Superior temporal gyrus (tissue), 1 donor: ENCODE results near the gene FAM83B.
"Not testable (repeated sequence)": the region's sequence is repeated elsewhere in the genome, so short reads cannot be mapped to it uniquely, and the experiment has no call there.

Experiments used
- DNase-seq: peaks from one replicate; pipeline ENCODE4 v3.0.0-alpha.2; 2016; ENCODE audit errors: extremely low spot score

Gene FAM83B

DNA sequence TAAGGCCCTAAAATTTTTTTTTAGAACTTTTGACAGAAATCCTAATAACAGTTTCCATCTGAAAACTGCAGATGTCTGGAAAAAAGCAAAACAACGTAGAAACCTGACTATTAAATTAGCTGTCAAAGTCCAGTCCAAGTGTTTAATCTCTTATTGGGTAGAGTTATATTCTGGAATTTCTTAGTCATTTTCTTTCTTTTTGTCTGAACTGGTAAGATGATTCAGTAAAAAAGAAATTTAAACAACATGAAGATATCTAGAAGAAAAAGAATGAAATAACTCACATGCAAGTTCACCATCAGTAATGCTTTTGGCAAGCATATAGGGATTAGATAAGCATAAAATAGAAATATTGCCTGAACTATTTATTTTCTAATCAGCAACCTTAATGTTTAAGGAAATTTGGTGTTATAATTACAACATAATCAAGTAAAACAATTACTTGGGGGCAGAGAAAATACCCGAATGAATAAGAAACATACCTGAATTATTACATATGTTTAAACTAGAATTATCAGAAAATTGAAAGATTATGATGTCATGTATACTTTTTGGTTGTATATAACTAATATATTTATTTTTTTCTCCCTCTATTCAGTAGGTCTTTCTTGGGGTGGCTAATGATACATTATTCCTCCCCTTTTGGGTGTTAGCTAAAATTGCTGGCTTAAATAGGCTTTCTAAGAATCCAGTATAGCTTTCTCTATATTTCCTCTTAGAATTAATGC lies 51.1 kb downstream of the FAM83B start:
- DNase-seq = no peak

- no peak for DNase-seq
Observed at GRCh38 chr6:54898767-54899166, 52.2 kb downstream of the FAM83B start.

DNA sequence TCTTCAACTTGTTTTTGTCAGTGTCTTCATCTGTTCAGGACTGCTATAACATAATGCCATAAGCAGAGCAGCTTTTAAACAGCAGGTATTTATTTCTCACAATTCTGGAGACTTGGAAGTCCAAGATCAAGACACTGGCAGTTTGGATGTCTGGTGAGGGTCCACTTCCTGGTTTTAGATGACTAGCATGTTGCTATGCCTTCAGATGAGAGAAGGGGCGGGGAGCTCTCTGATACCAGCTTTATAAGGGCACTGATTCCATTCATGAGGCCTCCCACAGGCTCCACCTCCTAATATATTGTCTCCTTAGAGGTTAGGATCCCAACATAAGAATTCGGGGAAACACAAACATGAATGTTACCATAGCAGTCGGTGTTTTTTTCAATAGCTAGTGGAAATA lies 52.9 kb downstream of the FAM83B start:
- DNase-seq = no peak

DNA sequence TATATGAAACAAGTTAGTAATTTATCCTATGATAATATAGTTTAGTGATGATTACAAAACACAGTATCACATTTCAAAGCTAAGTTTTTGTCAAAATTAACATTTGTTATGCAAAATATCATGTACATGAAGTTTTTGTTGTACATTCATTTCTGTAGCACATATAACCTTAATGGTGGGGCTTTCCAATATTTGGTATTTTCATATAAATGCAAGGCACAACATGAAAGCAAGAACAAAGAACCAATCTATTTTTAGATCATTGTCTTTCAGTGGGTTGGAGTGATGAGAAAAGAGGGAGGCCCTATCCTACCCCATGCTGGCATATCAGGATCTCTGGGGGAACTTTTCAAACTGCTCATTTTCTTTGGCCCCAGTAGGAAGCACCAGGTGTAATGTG lies 53.4 kb downstream of the FAM83B start:
- no peak for DNase-seq

- DNase-seq = no peak
Observed at GRCh38 chr6:54900666-54901065, 54.1 kb downstream of the FAM83B start.

- no peak for DNase-seq
Observed at GRCh38 chr6:54903884-54904283, 57.3 kb downstream of the FAM83B start.

DNA sequence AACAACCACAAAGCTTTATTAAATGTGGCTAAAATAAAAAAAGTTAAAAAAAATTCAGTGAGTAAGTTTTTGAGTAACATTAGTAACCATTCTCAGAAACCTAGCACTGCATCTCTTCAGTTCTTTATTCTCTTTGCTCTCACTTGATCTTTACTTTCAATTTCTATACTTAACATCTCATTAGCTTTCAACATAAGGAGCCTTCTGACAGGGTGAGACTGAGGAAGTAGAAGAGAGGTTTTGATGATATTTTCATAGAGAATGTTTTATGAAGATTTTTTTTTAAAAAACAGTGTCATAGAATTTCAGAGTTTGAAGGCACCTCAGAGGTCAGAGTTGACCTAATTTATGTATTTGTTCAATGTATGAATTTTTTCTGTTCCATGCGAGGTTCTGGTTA lies 60.8 kb downstream of the FAM83B start:
- no peak for DNase-seq

DNA sequence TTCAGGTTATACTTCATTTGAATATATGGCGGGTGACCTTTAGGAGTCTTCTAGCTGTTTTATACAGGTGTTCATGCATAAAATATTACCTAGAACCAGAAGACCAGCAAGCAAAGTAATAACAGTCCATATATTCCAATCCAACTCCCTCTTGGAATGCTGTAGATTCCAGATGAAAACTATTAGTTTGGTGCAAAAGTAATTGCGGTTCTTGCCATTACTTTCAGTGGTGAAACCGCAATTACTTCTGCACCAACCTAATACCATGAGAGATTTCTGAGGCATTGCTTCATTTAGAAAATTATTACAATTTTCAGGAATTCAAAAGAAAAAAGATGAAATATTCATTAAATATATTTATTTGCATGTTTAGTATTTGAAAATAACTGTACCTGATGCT lies 62.6 kb downstream of the FAM83B start:
- no peak for DNase-seq

- no peak for DNase-seq
Observed at GRCh38 chr6:54910431-54910884, 63.9 kb downstream of the FAM83B start.

DNA sequence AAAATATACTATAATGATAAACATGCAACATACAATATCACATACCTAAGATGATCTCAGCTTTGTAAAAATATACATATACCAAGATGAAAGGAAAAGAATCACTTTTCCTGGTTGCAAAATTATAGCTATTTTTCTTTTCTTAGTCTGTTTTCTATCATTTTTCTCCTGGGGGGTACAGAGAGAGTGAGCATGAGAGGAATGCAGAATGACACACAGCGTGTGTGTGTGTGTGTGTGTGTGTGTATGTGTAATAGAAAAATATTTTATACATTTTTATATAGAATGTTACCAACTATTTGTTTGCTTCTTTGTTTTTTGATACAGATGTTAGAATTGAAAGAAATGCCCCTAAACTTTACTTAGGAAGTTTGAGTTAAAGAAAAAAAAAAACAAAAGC lies 64.3 kb downstream of the FAM83B start:
- no peak for DNase-seq

GRCh38 chr6:54913211-54913610 lies 66.6 kb downstream of the FAM83B start:
- no peak for DNase-seq

GRCh38 chr6:54916858-54917257 lies 70.3 kb downstream of the FAM83B start:
- no peak for DNase-seq

- DNase-seq = no peak
Observed at GRCh38 chr6:54920628-54921027, 74.1 kb downstream of the FAM83B start.

DNA sequence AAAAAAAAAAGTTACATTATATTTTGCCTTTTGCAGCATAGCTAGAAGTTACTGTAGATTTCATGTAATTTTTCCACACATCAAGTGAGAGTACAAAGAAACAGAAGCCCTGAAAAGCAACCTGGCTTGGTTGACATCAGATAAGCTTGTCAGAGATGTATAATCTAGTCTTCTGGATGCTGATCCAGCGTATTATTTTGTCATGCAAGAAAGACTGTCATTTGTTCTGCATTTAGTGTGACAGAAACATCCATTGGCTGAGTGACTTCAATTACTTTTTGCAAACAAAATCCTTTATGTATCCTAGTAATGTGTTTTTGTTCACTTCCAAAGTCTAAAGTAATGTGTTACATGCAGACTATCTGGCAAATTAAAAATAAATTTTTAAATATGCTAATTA lies 75.3 kb downstream of the FAM83B start:
- DNase-seq = no peak

- no peak for DNase-seq
Observed at GRCh38 chr6:54929245-54929909, 82.8 kb downstream of the FAM83B start.

- DNase-seq = no peak
Observed at GRCh38 chr6:54932622-54933021, 86.1 kb downstream of the FAM83B start.

DNA sequence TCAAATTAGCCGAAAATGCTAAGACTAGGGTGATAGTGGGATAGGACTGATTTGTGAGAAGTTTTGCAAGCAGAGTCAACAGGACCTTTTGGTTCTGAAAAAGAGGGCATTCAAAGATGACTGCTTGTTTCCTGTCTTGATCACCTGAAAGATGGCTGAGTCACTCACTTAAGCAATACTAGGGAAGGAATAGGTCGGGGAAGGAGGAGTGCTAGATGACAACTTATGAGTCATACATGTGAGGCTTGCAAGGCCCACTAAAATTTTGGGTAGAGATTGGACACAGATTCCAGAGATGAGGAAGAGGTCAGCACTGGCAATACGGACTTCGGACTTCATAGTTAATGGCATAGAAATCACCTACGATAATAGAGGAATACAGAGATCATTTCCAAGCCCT lies 89.2 kb downstream of the FAM83B start:
- no peak for DNase-seq

DNA sequence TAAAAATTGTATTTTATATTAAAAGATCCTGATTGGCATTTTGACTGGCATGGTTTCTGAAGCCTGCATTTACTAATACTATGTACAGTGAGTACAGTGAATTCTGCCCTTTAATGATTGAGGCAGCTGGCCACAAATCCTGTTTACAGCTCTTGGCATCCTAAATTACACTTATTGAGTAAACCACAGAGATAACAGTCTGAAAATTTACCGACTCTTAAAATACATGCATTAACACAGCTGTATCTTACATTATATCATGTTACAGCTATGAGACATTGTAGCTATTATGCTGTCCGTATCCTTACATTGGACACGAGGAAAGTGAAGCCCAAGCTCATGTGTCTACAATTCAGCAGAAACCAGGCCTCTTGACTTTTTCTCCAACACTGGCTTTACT lies 90.8 kb downstream of the FAM83B start:
- DNase-seq = no peak

DNA sequence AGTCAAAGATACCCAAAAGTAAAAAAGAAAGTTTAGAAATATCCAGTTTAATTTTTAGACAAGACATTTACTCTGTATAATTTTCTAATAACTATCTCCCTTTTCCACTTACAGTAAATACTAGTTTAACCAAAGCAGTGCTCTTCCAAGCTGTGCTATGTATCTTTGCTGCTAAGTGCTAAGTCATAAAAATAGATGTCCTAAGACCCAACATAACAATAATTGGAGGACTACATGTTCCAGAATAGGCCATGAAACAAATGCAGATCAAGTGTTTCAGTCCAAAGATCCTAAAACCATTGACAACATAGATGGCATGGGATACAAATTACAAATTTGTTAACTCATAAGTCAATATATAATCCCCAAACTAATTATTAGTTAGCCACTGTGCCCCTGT lies 111.1 kb downstream of the FAM83B start:
- DNase-seq = no peak

- no peak for DNase-seq
Observed at GRCh38 chr6:54958446-54958845, 111.9 kb downstream of the FAM83B start.

- no peak for DNase-seq
Observed at GRCh38 chr6:54959820-54960219, 113.2 kb downstream of the FAM83B start.

- not testable (repeated sequence) for DNase-seq
Observed at GRCh38 chr6:54961372-54961771, 114.8 kb downstream of the FAM83B start.

GRCh38 chr6:54970337-54970736 lies 123.8 kb downstream of the FAM83B start:
- no peak for DNase-seq

GRCh38 chr6:54971825-54972224 lies 125.3 kb downstream of the FAM83B start:
- no peak for DNase-seq
